HepG2 (cell line): Measurements from ENCODE around the gene DPP7. TPM values are rescaled to one million over a fixed set of nuclear protein-coding genes. Genes with fewer than 3 reads are reported as not detected.

Experiments used
- CENPT ChIP-seq: sonication (generic); formaldehyde crosslinking; IDR thresholded peaks from 2 replicates; pipeline ENCODE4 v1.8.0; 2022; ENCODE audit warnings: low read depth, mild to moderate bottlenecking, moderate library complexity, missing genetic modification reagents
- DDIT3 ChIP-seq: sonication (generic); formaldehyde crosslinking; IDR thresholded peaks from 2 replicates; pipeline ENCODE4 v1.4.0; 2020; ENCODE audit warnings: mild to moderate bottlenecking, missing genetic modification reagents
- DMAP1 ChIP-seq: IDR thresholded peaks from 2 replicates; pipeline ENCODE4 v1.6.1; 2016
- ELF1 ChIP-seq: sonication (generic); formaldehyde crosslinking; IDR thresholded peaks from 2 replicates; pipeline ENCODE4 v1.4.0; 2020; ENCODE audit warnings: missing genetic modification reagents
- ELF3 ChIP-seq: IDR thresholded peaks from 2 replicates; pipeline ENCODE4 v1.6.1; 2016; ENCODE audit warnings: missing genetic modification reagents, missing compliant biosample characterization
- HNF1B ChIP-seq: sonication (generic); formaldehyde crosslinking; IDR thresholded peaks from 2 replicates; pipeline ENCODE4 v1.5.1; 2020; ENCODE audit warnings: mild to moderate bottlenecking, moderate library complexity, missing genetic modification reagents
- HOXA5 ChIP-seq: sonication (generic); formaldehyde crosslinking; IDR thresholded peaks from 2 replicates; pipeline ENCODE4 v1.4.0; 2020; ENCODE audit warnings: missing genetic modification reagents
- MED8 ChIP-seq: sonication (generic); formaldehyde crosslinking; IDR thresholded peaks from 2 replicates; pipeline ENCODE4 v1.8.1; 2023; ENCODE audit warnings: mild to moderate bottlenecking, missing genetic modification reagents; ENCODE audit not compliant: insufficient replicate concordance
- MTF2 ChIP-seq: sonication (generic); formaldehyde crosslinking; IDR thresholded peaks from 2 replicates; pipeline ENCODE4 v1.5.0; 2020; ENCODE audit warnings: missing genetic modification reagents, borderline replicate concordance
- NFYC ChIP-seq: IDR thresholded peaks from 2 replicates; pipeline ENCODE4 v1.6.1; 2016; ENCODE audit warnings: missing genetic modification reagents, missing compliant biosample characterization
- RFXAP ChIP-seq: sonication (generic); formaldehyde crosslinking; IDR thresholded peaks from 2 replicates; pipeline ENCODE4 v1.4.0; 2020; ENCODE audit warnings: missing genetic modification reagents, borderline replicate concordance
- UBTF ChIP-seq: sonication (generic); formaldehyde crosslinking; IDR thresholded peaks from 2 replicates; pipeline ENCODE4 v1.4.0; 2020; ENCODE audit warnings: mild to moderate bottlenecking, missing genetic modification reagents
- ZNF136 ChIP-seq: sonication (generic); formaldehyde crosslinking; IDR thresholded peaks from 2 replicates; pipeline ENCODE4 v1.8.1; 2022; ENCODE audit warnings: low read depth, mild to moderate bottlenecking, moderate library complexity, missing genetic modification reagents
- ZNF224 ChIP-seq: sonication (generic); formaldehyde crosslinking; IDR thresholded peaks from 2 replicates; pipeline ENCODE4 v1.5.0; 2020; ENCODE audit warnings: mild to moderate bottlenecking, missing genetic modification reagents
- ZNF317 ChIP-seq: sonication (generic); formaldehyde crosslinking; IDR thresholded peaks from 2 replicates; pipeline ENCODE4 v1.5.0; 2020; ENCODE audit warnings: mild to moderate bottlenecking, missing genetic modification reagents
- ZNF557 ChIP-seq: sonication (generic); formaldehyde crosslinking; IDR thresholded peaks from 2 replicates; pipeline ENCODE4 v1.4.0; 2020; ENCODE audit warnings: missing genetic modification reagents
- ZNF564 ChIP-seq: sonication (generic); formaldehyde crosslinking; IDR thresholded peaks from 2 replicates; pipeline ENCODE4 v1.8.1; 2023; ENCODE audit warnings: mild to moderate bottlenecking, missing genetic modification reagents
- ZNF572 ChIP-seq: sonication (generic); formaldehyde crosslinking; IDR thresholded peaks from 2 replicates; pipeline ENCODE4 v1.5.1; 2020; ENCODE audit warnings: mild to moderate bottlenecking, missing genetic modification reagents
- ZNF597 ChIP-seq: sonication (generic); formaldehyde crosslinking; IDR thresholded peaks from 2 replicates; pipeline ENCODE4 v1.5.0; 2020; ENCODE audit warnings: missing genetic modification reagents
- ZNF607 ChIP-seq: sonication (generic); formaldehyde crosslinking; IDR thresholded peaks from 2 replicates; pipeline ENCODE4 v1.5.1; 2020; ENCODE audit warnings: missing genetic modification reagents, mild to moderate bottlenecking, borderline replicate concordance
- ZNF652 ChIP-seq: IDR thresholded peaks from 2 replicates; pipeline ENCODE4 v1.6.1; 2016; ENCODE audit warnings: low read depth, borderline replicate concordance
- ZNF766 ChIP-seq: sonication (generic); formaldehyde crosslinking; IDR thresholded peaks from 2 replicates; pipeline ENCODE4 v1.5.0; 2020; ENCODE audit warnings: missing genetic modification reagents, borderline replicate concordance
- ZNF800 ChIP-seq: sonication (generic); formaldehyde crosslinking; IDR thresholded peaks from 2 replicates; pipeline ENCODE4 v1.4.0; 2020; ENCODE audit warnings: missing genetic modification reagents
- polyA plus RNA-seq, 8 experiments: library from polyadenylated mRNA; depleted of rRNA in 3 of 8; stranded (reverse) in 7 of 8; unstranded in 1 of 8; fragments of >200 nt; fragmentation: Illumina TruSeq in 4 of 8; extraction: Trizol in 4 of 8; gene quantifications; 2 replicates each; pipeline versions ENCODE4 v1.2.1 to v1.2.3, GENCODE V29; 2011 to 2016; ENCODE audit warnings: low read depth in 4 of 8, missing spikeins in 1 of 8, mixed read lengths in 1 of 8; ENCODE audit not compliant: insufficient read depth in 1 of 8
- total RNA-seq, 5 experiments: library from RNA; depleted of rRNA; stranded (reverse); fragments of >200 nt; fragmentation: Illumina TruSeq; extraction: Trizol; gene quantifications; 2 replicates each; pipeline ENCODE4 v1.2.3, GENCODE V29; 2016; ENCODE audit warnings: low read depth in 1 of 5

The DPP7 gene
- total and polyA plus RNA-seq, 2 of the 13 experiments (the other 11 are each of a cell fraction or from before 2014, with no cell fraction given): 1.2 to 4.5 TPM

GRCh38 chr9:137067860-137068538, 46.5 kb downstream of the DPP7 start (continued):
- TF ChIP-seq ZNF800 (peak; percentile 59; the same call in 1 of the 2 replicates), ELF1 (CRISPR knock-in tag) (peak; percentile 49; the same call in 1 of the 2 replicates), ZNF136 (CRISPR knock-in tag) (0 out of 2 replicates have a peak, but pooled peaks have one; percentile 74), MED8 (no peak), MTF2 (CRISPR knock-in tag) (peak; percentile 92; the same call in 1 of the 2 replicates), HOXA5 (CRISPR knock-in tag) (no peak), ZNF564 (CRISPR knock-in tag) (peak; percentile 63; the same call in 1 of the 2 replicates), NFYC (no peak), UBTF (peak; percentile 74), ZNF652 (CRISPR knock-in tag) (no peak), ZNF317 (CRISPR knock-in tag) (peak; percentile 71), ZNF607 (CRISPR knock-in tag) (peak; percentile 29; the same call in 1 of the 2 replicates), ZNF572 (CRISPR knock-in tag) (peak; percentile 35; the same call in 1 of the 2 replicates), RFXAP (CRISPR knock-in tag) (0 out of 2 replicates have a peak, but pooled peaks have one; percentile 6), ZNF597 (CRISPR knock-in tag) (peak; percentile 46; the same call in 1 of the 2 replicates), ZNF766 (no peak), ELF3 (peak; percentile 69), ZNF557 (CRISPR knock-in tag) (0 out of 2 replicates have a peak, but pooled peaks have one; percentile 47), DMAP1 (CRISPR knock-in tag) (peak; percentile 63; the same call in 1 of the 2 replicates), HNF1B (CRISPR knock-in tag) (peak; percentile 76), ZNF224 (CRISPR knock-in tag) (0 out of 2 replicates have a peak, but pooled peaks have one; percentile 60), DDIT3 (CRISPR knock-in tag) (no peak), CENPT (no peak)
